Peyer's patch (tissue), 4 donors: Measurements from ENCODE around the gene EIF1B. TPM values are rescaled to one million over a fixed set of nuclear protein-coding genes. Genes with fewer than 3 reads are reported as not detected.

ENCODE experiments used
- DNase-seq, 3 donors: peaks; one replicate each; pipeline ENCODE4 v3.0.0-alpha.2; 2017 to 2019
- H3K27ac ChIP-seq, 4 donors: fragments of 200-600 bp; sonication (generic); one replicate each; pipeline ENCODE4 v1.5.1; 2016 to 2019
- H3K27me3 ChIP-seq, 2 donors: fragments of 200-600 bp; sonication (generic); one replicate each; pipeline ENCODE4 v1.5.1; 2019
- H3K36me3 ChIP-seq, 3 donors: fragments of 200-600 bp; sonication (generic); one replicate each; pipeline ENCODE4 v1.5.1; 2016 to 2019
- H3K4me1 ChIP-seq, 4 donors: fragments of 200-600 bp; sonication (generic); one replicate each; pipeline ENCODE4 v1.5.1; 2016 to 2019
- H3K4me3 ChIP-seq, 4 donors: fragments of 200-600 bp; sonication (generic); 1 replicate in 3 of 4; 2 replicates in 1 of 4; pipeline ENCODE4 v1.5.1; 2016 to 2019; ENCODE audit warnings: mild to moderate bottlenecking in 1 of 4
- H3K9me3 ChIP-seq, 4 donors: fragments of 200-600 bp; sonication (generic); one replicate each; pipeline ENCODE4 v1.5.1; 2016 to 2019; ENCODE audit warnings: mild to moderate bottlenecking in 1 of 4
- POLR2A ChIP-seq, 2 donors: fragments of 450-650 bp; IDR thresholded peaks; one replicate each; pipeline ENCODE4 v1.5.1; 2017; ENCODE audit warnings: antibody characterized with exemption in 2 of 2, mild to moderate bottlenecking in 2 of 2, moderate library complexity in 2 of 2
- total RNA-seq, 4 donors: library from RNA; depleted of rRNA; stranded (reverse); fragments of >200 nt; gene quantifications; one replicate each; pipeline ENCODE4 v1.1.0, GENCODE V29; 2016
- TF ChIP-seq, protein P1 (sequence below), 6 experiments: fragments of 450-650 bp in 4 of 6; fragments of 200-600 bp in 2 of 6; sonication (generic) in 1 of 6; IDR thresholded peaks; one replicate each; pipeline ENCODE4 v1.5.1; 2017 to 2019; ENCODE audit warnings: antibody characterized with exemption in 6 of 6, mild to moderate bottlenecking in 3 of 6, moderate library complexity in 1 of 6

EIF1B gene
- total RNA-seq, 4 donors from 2014 or later: 24.3 to 35.7 (median 32.5) TPM

DNA sequence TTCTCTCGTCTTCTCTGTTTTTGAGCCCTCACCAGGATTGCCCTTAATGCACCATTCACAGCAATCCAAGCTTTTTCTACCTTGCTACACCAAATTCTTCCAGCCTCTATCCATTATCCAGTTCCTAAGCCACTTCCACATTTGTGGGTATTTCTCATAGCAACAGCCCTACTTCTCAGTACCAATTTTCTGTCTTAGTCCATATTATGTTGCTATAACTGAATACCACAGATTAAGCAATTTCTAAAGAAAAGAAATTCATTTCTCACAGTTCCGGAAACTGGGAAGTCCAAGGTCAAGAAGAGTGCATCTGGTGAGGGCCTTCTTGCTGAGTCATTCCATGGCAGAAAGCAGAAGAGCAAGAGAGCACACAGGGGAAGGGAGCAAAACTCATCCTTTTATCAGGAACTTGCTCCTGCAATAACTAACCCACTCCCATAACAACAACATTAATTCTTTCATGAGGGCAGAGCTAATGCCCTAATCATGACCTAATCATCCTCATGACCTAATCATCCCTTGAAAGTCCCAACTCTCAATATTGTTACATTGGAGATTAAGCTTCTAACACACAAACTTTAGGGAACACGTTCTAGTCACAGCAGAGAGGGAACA is 9.7 kb upstream of the EIF1B start:
- Histone ChIP-seq H3K36me3 (no peaks in the 10 kb centered on the region), H3K4me1 (no peaks in the 10 kb centered on the region), H3K27me3 (no peaks in the 10 kb centered on the region), H3K27ac (peak overlapping the region in 1 of 4 donors; percentile 11), H3K9me3 (no peaks in the 10 kb centered on the region), H3K4me3 (no peak overlapping the region)
- TF ChIP-seq, protein P1, sequence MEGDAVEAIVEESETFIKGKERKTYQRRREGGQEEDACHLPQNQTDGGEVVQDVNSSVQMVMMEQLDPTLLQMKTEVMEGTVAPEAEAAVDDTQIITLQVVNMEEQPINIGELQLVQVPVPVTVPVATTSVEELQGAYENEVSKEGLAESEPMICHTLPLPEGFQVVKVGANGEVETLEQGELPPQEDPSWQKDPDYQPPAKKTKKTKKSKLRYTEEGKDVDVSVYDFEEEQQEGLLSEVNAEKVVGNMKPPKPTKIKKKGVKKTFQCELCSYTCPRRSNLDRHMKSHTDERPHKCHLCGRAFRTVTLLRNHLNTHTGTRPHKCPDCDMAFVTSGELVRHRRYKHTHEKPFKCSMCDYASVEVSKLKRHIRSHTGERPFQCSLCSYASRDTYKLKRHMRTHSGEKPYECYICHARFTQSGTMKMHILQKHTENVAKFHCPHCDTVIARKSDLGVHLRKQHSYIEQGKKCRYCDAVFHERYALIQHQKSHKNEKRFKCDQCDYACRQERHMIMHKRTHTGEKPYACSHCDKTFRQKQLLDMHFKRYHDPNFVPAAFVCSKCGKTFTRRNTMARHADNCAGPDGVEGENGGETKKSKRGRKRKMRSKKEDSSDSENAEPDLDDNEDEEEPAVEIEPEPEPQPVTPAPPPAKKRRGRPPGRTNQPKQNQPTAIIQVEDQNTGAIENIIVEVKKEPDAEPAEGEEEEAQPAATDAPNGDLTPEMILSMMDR (IDR thresholded peaks at IDR 0.05): no peak
- TF ChIP-seq POLR2A (IDR thresholded peaks at IDR 0.05): no peak
- no peak for DNase-seq

DNA sequence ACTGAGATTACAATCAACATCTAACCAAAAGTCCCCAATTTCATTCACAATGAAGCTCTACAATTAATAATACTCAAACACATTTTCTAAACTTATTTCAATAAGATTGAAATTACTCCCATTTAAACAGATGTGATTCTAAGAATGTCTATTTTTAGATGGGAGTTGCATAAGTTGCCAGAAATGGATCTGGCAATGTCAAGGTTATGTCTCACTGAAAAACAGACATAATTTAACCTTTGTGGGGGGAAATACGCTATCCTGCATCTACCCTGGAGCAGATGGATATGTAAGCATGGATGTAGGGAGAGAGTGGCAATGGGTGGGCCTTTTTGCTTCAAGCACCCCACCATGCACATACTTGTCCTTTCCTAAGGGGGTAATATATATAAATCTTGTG is 6.7 kb upstream of the EIF1B start:
- DNase-seq: no peak
- Histone ChIP-seq H3K4me3 (no peak overlapping the region), H3K9me3 (no peaks in the 10 kb centered on the region), H3K36me3 (no peaks in the 10 kb centered on the region), H3K27me3 (no peaks in the 10 kb centered on the region), H3K4me1 (no peaks in the 10 kb centered on the region), H3K27ac (no peak overlapping the region)
- TF ChIP-seq, protein P1 (IDR thresholded peaks at IDR 0.05): no peak
- no peak for TF ChIP-seq POLR2A (IDR thresholded peaks at IDR 0.05)

GRCh38 chr3:40304352-40304751 is 5.2 kb upstream of the EIF1B start:
- Histone ChIP-seq H3K36me3 (no peaks in the 10 kb centered on the region), H3K27ac (no peak overlapping the region), H3K27me3 (no peaks in the 10 kb centered on the region), H3K4me3 (no peak overlapping the region), H3K4me1 (peaks cover 0 to 6% (median 0%) of the 10 kb centered on the region in 4 donors), H3K9me3 (no peaks in the 10 kb centered on the region)
- TF ChIP-seq, protein P1 (IDR thresholded peaks at IDR 0.05): no peak
- no peak for TF ChIP-seq POLR2A (IDR thresholded peaks at IDR 0.05)
- no peak for DNase-seq

GRCh38 chr3:40306336-40306735 is 3.2 kb upstream of the EIF1B start:
- TF ChIP-seq, protein P1 (IDR thresholded peaks at IDR 0.05): no peak
- no peak for TF ChIP-seq POLR2A (IDR thresholded peaks at IDR 0.05)
- H3K36me3 ChIP-seq: peaks cover 0 to 1% (median 0%) of the 10 kb centered on the region in 3 donors

GRCh38 chr3:40307176-40307575 is 2.3 kb upstream of the EIF1B start:
- Histone ChIP-seq H3K27ac (no peak overlapping the region), H3K4me1 (peaks cover 0 to 18% (median 0%) of the 10 kb centered on the region in 4 donors), H3K27me3 (no peaks in the 10 kb centered on the region), H3K36me3 (peaks cover 0 to 9% (median 0%) of the 10 kb centered on the region in 3 donors), H3K9me3 (no peaks in the 10 kb centered on the region), H3K4me3 (no peak overlapping the region)
- DNase-seq: no peak
- TF ChIP-seq, protein P1 (IDR thresholded peaks at IDR 0.05): no peak
- TF ChIP-seq POLR2A (IDR thresholded peaks at IDR 0.05): no peak

More at GRCh38 chr3:40306336-40306735, 3.2 kb upstream of the EIF1B start:
- H3K9me3 ChIP-seq: no peaks in the 10 kb centered on the region
- H3K27me3 ChIP-seq: no peaks in the 10 kb centered on the region
- H3K4me1 ChIP-seq: peaks cover 0 to 10% (median 0%) of the 10 kb centered on the region in 4 donors
- DNase-seq: no peak
- H3K27ac ChIP-seq: no peak overlapping the region
- H3K4me3 ChIP-seq: no peak overlapping the region
